Dedifferentiated amniotic fluid mesenchymal stem cell (primary cell): Measurements from ENCODE around the gene SLC4A2.

Experiments used
- DNase-seq: peaks from one replicate; pipeline ENCODE4 v3.0.0-alpha.2; 2016; ENCODE audit errors: extremely low spot score

Gene SLC4A2

DNA sequence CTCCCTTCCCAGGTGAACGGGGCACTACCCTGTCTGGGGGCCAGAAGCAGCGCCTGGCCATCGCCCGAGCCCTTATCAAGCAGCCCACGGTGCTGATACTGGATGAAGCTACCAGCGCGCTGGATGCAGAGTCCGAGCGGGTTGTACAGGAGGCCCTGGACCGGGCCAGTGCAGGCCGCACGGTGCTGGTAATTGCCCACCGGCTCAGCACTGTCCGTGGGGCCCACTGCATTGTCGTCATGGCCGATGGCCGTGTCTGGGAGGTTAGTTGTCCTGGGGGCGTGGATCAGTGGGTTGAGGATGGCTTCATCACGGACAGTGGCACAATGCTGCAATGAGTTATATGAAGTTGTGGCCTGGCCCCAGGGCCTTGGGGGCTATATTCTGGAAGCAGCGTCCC, 15.4 kb upstream of the SLC4A2 start:
- DNase-seq: no peak

- no peak for DNase-seq
Measured at GRCh38 chr7:151045262-151045661, 14.1 kb upstream of the SLC4A2 start.

GRCh38 chr7:151045967-151046366, 13.4 kb upstream of the SLC4A2 start:
- DNase-seq: no peak

DNA sequence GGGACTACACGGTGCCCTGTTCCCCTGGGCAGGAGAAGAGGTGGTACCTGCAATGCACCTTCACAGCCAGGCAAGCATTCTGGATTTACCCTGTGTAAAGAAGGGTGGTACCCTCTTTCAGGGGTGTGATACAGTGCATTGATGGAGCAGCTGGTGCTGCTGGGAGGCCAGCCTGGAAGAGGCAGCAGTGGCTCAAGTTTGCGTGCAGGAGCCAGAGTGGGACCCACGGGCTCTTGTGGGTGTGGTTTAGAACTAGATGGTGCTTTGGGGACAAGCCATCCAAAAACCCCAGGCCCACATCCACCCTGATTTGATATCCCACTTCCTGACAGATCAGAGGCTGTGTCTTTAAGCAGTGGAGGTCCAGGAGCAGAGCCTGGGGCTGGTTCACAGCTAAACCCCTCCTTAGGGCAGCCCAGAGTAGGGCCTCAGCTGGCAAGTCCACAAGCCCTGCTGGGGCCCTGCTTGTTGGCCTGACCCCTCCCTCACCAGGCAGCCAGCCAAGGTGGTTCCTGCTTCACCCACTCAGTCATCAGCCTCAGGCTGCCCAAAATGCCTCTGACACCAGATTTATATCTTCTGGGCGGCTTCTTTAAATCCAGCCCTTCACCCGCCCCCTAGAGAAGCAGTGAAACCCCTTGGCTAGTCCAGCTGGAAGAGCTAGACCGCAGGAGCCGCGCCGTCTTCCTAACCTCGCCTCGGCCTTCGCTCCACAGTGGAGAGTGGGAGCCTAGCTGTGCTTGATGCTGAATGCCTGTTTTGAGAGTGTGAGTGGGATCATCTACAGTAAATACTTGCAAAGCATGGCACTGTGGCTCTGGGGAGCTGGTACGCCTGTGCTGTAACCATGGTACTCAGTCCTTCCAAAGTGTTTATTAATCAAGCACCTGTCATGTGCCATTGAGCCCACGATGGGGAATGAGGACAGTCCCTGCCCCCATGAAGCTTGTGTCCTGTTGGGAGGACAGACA, 12.5 kb upstream of the SLC4A2 start:
- peak; percentile 67 for DNase-seq

DNA sequence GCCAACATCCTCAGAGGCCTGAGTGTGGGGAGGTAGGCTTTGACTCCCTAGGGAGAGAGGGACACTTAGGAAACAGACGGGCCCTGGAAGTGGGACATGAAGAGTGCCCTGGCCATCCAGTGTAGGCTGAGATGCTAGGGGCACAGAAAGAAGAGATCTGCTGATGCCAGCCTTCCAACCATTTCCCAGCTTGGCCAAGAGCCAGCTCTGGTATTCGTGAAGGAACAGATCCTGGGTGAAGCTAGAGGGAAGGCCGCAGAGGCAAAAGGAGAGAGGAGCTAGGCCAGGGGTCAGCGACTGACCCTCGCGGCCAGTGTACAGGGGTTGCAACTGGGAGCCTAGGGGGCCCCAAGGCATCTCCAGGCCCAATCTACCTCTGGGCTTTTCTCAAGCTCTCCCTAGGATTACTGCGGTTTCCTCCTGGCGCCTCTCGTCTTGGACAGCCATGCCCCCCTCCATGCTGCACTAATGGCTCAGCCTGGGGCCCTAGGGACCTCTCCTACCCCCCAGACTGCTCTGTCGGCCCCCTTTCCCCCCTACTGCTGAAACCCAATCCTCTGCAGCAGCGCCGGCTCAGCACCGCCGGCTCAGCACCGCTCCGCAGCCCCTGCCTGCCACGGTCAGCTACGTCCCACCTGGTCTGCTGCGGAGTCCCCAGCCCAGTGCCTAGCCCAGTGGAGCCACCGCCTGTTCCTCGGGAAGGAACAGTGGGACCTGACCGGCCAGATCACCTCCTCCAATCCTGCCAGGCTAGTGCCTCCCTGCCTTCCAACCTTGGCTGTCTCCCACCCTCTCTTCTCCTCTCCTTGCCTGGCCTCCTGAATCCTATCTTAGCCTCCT, 11.2 kb upstream of the SLC4A2 start, which contains the start of gene ASIC3:
Gene ASIC3, plus strand, starts transcription at position 556 of the 840 bp plus-strand sequence. CDS start 355 bp downstream, outside the sequence.
- DNase-seq: no peak

DNA sequence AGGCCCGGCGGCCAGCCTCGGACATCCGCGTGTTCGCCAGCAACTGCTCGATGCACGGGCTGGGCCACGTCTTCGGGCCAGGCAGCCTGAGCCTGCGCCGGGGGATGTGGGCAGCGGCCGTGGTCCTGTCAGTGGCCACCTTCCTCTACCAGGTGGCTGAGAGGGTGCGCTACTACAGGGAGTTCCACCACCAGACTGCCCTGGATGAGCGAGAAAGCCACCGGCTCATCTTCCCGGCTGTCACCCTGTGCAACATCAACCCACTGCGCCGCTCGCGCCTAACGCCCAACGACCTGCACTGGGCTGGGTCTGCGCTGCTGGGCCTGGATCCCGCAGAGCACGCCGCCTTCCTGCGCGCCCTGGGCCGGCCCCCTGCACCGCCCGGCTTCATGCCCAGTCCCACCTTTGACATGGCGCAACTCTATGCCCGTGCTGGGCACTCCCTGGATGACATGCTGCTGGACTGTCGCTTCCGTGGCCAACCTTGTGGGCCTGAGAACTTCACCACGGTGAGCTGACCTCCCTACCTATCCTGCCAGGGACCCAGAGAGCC, 10.4 kb upstream of the SLC4A2 start:
- DNase-seq: no peak

DNA sequence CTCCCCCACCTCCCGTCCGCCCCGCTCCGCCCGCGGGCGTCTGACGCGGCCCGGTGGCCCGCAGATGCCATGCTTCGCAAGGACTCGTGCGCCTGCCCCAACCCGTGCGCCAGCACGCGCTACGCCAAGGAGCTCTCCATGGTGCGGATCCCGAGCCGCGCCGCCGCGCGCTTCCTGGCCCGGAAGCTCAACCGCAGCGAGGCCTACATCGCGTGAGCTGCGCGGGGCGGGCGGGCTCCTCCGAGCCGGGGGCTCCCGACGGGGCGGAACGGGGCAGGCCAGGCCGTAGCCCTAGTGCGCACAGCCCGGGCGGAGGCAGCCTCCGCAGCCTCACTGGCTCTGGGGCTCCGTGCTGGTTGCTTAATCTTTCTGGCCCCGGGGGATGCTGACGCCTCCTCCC, 8.3 kb upstream of the SLC4A2 start:
- DNase-seq: peak; percentile 24

DNA sequence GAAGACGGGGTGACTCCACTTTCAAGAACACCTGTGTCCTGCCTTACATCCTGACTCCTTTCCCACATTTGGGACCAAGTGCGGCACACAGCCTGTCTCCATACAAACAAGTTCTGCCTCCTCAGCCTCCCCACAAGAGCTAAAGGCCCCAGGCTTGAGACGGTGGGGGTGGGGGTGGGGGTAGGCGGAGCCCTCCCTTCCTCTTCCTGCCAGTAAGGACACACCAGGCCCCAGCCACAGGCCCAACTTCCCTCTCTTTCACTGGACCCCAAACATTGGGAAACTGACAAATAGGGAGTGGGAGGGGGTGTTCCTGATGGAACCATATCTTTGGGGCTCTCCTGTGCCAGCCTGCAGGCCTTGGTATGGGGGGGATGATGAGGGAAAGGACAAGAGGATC, 6.3 kb upstream of the SLC4A2 start:
- DNase-seq: no peak

DNA sequence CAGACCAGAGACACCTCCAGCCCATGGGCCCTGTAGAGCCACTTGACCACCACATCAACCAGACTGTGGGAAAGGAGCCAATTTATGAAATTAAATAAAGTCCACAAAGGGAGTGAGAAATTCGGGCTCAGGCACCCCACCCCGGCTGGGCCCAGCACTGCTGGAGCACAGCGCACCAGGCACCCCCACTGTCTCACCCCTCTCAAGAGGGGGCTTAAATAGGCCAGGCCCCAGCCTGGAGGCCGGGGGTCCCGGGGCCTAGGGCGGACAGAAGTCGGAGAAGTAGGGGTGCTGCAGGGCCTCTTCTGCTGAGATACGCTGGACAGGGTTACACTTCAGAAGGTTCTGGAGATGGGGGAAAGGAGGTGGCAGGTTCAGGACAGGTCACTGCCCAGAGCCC, 5.6 kb upstream of the SLC4A2 start:
- no peak for DNase-seq

- no peak for DNase-seq
Measured at GRCh38 chr7:151056283-151056665, 3.1 kb upstream of the SLC4A2 start.

DNA sequence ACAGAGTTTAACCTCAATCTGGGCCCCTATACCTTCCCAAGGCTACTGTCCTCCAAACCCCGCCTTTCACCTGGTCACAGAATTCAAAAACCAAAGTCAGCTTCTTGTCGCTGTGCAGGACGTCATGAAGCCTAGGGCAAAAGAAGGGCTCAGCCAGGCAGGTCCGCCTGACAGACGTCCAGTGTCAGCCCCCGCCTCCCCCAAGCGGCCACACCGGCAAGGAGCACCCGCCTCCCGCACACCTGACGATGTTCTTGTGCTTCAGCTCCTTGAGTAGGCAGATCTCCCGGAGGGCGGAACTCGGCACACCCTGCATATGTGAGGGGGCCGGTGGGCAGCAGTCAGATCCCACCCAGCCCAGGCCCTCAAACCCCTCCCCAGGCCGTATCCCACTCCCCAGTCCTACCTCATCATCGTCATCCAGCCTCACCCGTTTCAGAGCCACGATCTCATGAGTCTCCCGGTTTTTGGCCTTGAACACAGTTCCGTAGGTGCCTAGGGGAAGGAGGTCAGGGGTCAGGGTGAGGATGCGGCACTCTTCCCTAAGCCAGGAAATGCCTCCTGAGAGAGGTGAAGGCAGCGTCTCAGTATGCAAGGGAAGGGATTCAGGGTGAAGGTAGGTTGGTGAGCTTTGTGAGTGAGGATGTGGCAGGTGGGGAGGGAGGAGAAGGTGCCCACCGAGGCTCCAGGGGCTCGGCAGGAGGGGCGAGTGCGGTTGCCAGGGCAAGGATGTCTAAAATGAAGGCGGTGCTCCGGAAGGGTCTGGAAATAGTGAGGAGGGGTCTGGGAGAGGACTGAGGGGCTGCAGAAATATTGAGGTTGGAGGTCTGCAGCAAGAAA, 2.5 kb upstream of the SLC4A2 start:
- DNase-seq: no peak

GRCh38 chr7:151057506-151057988, 1.8 kb upstream of the SLC4A2 start, which contains the start of gene CDK5:
CDK5 (minus strand) TSS chr7:151057897; CDS start chr7:151057848, 49 bp downstream.
- no peak for DNase-seq

DNA sequence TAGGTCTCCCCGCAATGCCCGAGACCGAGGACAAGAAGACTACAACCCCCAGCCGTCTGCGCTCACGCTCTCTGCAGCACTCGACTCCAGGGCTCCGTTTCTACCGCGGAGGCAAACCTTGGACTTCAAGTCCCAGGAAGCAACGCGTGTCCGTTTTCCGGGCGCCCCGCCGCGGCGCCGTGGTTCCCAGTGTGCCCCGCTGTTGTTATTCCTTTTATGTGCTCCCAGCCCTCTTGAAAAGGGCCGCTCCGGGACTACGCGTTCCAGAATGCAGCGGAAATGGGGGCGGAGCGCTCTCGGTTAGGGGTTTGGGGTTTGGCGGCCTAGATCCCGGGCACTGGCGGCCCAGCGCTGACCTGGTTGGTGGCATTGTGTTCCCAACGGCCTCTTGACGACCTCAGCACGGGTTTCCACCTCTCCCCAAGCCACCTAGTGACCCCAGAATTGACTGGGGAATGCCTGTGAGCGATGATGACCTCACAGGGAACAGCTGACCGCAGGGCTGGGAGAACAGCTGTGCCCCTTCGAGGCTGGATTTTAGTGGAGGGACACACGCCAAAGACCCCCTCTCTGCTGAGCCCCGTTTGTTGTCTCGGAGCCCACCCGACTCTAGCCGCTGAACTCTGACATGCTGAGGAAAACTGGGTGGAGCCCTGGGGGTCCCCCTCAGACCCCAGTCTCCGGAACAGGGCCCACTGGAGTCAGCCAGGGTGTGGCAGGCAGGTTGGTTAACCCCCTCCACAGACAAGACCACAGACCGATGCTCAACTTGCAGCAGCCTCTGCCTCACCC, 1.2 kb upstream of the SLC4A2 start:
- DNase-seq: peak; percentile 100

GRCh38 chr7:151058781-151059366, 515 bp upstream of the SLC4A2 start:
- no peak for DNase-seq

GRCh38 chr7:151060113-151060415, 675 bp downstream of the SLC4A2 start:
- DNase-seq: no peak

DNA sequence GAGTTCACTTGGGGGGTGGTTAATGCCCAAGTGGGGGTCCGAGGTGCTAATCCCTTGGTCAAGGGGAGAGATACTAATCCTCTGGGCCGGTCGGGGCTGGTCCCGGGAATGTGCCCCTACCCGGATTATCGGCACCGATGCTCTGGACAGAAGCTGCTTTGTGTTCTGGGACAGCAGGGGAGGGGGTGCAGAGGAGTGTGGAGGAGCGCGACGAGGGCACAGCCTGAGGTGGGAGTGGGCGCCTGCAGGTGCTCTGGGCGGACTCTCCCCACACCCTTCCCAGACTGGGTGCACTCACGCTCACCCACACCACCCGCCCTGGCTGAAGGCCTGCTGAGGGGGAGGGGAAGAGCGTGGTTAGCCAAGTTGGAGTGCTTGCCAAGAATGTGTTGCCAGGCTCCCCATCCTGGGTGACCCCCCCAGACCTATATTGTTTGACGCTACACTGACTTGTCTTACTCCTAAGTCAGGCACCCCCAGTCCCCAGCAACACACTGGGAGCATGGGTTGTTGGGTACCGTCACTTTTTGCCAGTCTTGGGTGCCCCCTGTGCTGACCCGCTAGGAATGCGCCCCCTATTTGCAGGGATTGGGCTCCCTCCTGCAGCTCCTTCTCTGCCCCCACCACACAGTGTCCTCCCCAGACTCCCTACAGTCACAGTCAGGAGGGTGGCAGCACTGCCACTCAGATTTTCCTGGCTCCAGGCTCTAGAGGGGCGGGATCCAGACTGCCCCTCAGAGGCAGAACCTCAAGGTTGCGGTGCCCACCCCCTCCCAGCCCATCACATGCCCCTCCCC, 1.2 kb downstream of the SLC4A2 start:
- no peak for DNase-seq

GRCh38 chr7:151061213-151062110, 2.1 kb downstream of the SLC4A2 start:
- no peak for DNase-seq

DNA sequence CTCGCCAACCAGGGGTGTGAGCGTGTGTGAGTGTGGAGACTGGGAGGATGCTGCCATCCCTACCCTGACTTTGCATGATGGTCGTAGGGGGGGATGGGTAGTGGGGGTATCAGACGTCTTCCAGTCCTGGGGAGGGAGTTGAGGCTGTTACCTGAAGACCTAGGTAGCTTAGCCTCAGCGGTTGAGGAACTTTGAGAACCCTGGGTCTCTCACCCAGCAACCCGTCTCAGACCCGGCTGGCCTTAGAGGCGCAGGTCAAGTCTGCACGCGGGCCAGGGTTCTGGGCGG, 2.7 kb downstream of the SLC4A2 start:
- DNase-seq: no peak
